G401 (cell line): ENCODE results near the gene HOXD10. TPM values are rescaled to one million over a fixed set of nuclear protein-coding genes. Genes with fewer than 3 reads are reported as not detected.
A peak's percentile ranks its signal among the peaks of the same experiment; 100 is the strongest.

ENCODE experiments used
- DNase-seq: peaks from one replicate; pipeline ENCODE4 v3.0.0-alpha.2; 2015; ENCODE audit warnings: low spot score
- in situ Hi-C: cut with HindIII; loops from 2 replicates; pipeline ENCODE4 v1.10.0; 2016; ENCODE audit warnings: low sequenced_read_pairs, mixed read lengths
- total RNA-seq: library from RNA; depleted of rRNA; stranded (reverse); fragments of >200 nt; shearing (Covaris generic); gene quantifications from 2 replicates; pipeline ENCODE4 v1.2.3, GENCODE V29; 2014

The HOXD10 gene
- total RNA-seq, 1 experiment from 2014 or later, result not detected

DNA sequence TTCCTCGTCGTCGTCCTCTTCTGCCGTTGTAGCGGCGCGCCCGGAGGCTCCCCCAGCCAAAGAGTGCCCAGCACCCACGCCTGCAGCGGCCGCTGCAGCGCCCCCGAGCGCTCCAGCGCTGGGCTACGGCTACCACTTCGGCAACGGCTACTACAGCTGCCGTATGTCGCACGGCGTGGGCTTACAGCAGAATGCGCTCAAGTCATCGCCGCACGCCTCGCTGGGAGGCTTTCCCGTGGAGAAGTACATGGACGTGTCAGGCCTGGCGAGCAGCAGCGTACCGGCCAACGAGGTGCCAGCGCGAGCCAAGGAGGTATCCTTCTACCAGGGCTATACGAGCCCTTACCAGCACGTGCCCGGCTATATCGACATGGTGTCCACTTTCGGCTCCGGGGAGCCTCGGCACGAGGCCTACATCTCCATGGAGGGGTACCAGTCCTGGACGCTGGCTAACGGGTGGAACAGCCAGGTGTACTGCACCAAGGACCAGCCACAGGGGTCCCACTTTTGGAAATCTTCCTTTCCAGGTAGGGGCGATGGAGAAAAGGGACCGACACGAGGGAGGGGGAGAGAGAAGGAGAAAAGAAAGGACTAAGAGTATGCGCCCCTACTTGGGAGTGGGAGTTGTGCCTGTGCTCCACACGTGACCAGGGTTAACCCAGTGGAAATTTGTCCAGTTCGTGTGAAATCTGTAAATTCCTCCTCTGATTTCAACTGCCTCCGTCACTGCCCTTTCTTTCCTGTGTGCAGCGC, 23.3 kb upstream of the HOXD10 start:
- in situ Hi-C loops, result no loop called here
- DNase-seq, result no peak

DNA sequence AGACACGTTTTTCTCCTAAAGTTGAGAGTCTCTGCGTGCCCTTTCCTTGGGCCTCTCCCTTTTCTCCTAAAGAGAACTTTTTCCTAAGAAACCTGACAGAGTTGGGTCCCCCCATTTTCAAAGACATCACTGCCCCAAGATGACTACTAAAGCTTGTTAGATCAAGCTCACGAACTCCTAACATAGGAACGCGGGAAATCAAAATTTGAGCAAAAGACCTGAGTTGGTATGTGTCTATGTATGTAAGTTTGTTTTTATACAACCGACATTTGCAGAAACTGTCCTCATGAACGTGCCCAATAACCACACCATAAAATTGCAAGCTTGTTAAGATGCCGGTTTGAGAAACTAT, 22.7 kb upstream of the HOXD10 start:
- no peak for DNase-seq
- in situ Hi-C loops, result no loop called here

DNA sequence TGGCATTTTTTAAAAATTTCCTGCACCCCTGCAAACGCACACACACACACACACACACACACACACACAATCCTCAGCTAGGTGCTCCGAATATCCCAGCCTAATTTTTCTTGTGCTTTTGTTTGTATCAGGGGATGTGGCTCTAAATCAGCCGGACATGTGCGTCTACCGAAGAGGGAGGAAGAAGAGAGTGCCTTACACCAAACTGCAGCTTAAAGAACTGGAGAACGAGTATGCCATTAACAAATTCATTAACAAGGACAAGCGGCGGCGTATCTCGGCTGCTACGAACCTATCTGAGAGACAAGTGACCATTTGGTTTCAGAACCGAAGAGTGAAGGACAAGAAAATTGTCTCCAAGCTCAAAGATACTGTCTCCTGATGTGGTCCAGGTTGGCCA, 22.2 kb upstream of the HOXD10 start:
- in situ Hi-C loops, result no loop called here
- no peak for DNase-seq

DNA sequence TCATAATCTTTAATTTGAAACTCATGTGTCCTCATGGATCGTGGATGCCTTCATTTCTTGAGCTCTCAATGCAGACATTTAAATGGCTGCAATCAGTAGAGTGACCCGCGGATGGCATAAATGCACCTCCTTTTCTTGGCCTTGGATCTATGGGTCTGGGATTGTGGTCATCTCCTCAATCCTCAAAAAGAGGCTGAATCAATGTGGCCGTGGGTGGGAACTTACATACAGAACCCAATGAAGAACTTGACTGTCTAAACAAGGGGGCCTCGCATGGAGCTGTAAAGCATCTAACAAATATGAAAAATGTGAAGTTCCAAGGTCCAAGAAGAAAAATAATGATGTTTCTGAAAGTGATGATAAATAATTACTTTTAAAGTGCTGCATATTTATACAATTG, 21.2 kb upstream of the HOXD10 start:
- no peak for DNase-seq
- in situ Hi-C loops, result no loop called here

DNA sequence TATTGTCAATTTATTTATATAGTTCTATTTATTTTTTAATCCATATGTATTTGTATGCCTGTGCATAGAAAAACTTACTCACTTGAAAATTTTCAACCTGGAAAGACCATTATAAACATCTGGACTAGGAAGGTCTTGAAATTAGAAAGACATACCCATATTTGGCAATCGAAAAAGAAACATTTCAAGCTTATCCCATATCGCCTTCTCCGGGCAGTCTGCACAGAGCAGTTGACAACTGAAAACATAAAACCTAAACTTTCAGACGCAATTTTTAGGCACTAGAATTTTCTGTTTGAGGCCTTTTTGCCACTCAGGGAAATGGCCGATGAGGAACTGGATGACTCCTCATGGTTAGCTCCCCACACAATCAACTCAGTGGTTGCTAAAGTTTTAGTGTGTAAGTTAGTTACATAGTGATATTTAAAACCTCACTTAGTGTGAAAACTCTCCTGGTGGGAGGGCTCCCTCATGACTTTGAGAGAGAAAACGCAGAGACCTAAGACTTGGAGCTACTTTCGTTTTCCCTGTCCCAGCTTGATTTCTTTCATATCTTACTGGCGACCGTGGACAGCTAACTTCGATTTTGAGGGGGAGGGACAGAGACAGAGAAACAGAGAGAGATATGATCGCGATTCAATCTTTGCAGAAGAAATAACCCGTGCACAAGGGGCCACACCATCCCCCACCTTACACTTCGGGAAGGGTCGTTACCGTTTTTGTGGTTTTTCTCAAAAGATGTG, 20.2 kb upstream of the HOXD10 start:
- in situ Hi-C loops, result no loop called here

DNA sequence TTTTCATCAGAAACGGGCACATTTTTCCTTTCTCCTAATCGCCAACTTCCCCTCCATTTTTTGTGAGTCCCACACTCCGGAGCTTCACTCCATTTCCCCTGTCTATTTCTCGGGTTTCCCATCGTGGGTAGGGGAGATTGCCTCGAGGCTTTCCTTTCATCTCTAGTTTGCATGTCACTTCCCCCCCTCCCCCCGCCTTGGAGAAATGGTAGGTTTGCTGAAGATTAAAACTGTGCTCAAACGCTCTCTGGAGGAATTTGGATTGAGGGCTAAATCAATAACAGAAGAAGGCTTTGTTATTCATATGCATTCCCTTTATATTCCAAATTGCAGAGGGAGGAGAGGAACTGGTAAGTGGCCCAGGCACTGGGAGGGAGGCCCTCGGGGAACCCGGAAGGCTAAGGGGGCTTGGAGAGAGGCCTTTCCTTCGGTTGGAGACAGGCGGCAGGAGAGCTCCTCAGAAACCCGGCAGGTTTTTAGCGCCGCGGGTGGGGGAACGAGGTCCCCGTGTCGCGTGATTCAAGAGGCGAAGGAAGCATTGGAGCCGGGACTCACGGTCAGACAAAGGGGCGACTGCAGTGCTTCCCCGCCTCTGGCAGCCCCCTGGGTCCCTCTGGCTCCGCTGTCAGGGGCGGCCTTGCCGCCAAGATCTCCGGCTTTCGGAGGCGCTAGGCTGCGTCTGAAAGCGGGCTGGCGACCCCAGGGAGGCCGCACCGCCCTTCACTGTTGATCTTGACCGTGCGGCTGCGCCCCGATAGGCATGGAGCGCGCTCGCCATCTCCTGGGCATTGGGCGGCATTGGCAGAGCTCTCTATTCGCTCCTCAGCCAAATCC, 19.4 kb upstream of the HOXD10 start:
- DNase-seq, result peak; percentile 49
- in situ Hi-C loops, result no loop called here

More for the DNA sequence above, 20.2 kb upstream of the HOXD10 start:
- DNase-seq, result no peak

DNA sequence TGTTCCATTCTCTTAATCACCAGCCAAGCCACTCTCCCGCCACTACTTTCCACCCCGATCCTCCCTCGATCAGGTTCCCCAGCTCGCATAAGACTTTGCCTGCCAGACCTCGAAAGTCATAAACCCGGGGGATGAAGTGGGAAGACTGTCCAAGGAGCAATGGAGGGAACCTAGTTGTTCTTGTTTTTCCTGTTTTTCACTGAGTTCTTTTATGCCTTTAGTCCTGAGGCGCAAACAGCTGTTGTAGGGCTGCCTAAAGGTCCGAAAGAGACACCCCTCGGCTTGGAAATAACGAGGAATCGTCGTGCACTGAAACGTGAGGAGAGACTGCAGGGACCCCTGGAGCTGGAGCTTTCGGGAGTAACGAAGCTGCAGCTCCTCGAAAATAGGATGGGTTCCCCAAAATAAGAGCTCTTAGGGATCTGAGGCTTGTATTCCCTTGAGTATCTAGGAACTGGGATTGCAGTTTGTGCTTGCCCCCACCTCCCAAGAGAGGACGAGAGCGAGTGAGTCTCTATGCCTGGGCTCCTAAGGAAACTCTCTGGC, 18.7 kb upstream of the HOXD10 start:
- in situ Hi-C loops, result no loop called here
- DNase-seq, result no peak

DNA sequence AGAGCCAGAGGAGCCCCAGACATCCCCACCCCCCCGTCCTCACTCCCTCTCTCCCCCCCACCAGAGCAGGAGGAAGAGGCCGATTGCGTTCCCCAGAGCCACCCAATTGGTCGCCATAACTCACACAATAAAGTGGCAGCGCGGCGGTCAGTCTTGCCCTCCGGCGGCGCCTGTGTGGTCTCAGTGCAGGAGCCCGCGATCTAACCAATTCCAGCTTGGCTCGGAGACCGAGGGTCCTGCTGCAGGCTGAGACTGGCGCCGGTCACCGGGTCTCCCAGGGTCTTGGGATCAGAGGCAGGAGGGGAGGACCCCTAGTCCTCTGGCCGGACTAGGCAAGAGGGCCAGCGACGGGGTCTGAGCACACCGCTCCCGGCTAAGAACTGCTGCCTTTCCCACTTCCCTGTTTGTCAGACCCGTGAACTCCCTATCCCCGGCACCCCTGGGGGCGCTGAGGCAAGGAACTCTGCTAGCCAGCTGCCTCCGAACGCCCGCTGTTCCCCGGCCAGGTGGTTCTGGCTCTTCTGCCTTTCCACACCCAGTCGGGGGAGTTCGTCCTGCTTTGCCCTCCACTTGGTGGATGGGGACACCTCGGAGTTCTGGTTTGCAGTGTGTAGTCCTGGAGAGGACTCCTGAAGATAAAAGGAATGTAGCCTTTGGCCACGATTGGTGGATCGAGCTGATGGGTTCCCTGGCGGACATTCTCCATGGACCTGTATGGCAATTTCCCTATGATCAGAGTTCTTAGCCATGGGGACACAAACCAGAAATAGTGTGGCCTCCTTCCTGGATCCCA, 18.0 kb upstream of the HOXD10 start:
- in situ Hi-C loops, result no loop called here
- no peak for DNase-seq

DNA sequence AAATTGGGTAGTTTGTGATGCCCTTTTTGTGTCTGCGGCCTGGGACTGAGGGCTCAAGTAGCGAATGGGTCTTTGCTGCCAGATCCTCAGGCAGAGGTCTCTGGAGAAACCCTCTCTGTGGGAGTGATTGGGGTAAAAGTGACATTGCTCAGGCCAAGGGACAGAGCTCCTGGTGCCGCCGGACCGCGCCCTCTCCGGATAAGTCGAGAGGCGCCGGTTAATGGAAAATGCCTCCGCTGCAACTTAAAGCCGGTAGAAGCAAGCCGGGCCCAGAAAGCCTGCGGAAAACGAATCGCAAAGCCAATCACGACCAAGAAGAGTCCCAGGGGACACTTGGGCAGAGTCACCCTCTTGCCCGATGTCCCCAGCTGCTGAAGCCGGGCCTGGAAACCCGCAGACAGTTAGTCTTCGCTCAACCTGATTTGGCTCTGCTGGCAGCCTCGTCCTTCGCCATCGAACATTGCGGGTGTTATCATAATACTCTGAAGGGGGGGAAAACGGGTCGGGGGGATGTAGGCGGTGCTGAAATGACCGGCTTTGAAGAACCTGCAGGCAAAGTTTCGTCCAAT, 17.3 kb upstream of the HOXD10 start:
- no peak for DNase-seq
- in situ Hi-C loops, result no loop called here

DNA sequence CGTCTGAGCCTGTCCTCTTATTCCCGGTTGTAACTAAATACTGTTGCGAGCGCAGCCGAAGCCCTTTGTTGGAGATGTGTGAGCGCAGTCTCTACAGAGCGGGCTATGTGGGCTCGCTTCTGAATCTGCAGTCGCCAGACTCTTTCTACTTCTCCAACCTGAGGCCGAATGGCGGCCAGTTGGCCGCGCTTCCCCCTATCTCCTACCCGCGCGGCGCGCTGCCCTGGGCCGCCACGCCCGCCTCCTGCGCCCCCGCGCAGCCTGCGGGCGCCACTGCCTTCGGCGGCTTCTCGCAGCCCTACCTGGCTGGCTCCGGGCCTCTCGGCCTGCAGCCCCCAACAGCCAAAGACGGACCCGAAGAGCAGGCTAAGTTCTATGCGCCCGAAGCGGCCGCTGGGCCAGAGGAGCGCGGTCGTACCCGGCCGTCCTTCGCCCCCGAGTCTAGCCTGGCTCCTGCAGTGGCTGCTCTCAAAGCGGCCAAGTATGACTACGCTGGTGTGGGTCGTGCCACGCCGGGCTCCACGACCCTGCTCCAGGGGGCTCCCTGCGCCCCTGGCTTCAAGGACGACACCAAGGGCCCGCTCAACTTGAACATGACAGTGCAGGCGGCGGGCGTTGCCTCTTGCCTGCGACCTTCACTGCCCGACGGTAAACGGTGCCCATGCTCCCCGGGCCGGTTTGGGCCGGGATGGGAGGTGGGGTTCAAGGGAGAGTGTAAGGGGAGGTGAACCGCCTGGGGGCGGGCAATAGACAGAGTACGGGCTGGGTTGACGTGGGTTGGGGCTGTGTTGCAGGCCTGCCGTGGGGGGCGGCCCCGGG, 16.6 kb upstream of the HOXD10 start, which contains the start of gene HOXD12:
Gene HOXD12 (plus strand): TSS at position 68 of the 819 bp plus-strand sequence. CDS start 7 bp downstream, at position 75.
- no peak for DNase-seq
- in situ Hi-C loops, result no loop called here

DNA sequence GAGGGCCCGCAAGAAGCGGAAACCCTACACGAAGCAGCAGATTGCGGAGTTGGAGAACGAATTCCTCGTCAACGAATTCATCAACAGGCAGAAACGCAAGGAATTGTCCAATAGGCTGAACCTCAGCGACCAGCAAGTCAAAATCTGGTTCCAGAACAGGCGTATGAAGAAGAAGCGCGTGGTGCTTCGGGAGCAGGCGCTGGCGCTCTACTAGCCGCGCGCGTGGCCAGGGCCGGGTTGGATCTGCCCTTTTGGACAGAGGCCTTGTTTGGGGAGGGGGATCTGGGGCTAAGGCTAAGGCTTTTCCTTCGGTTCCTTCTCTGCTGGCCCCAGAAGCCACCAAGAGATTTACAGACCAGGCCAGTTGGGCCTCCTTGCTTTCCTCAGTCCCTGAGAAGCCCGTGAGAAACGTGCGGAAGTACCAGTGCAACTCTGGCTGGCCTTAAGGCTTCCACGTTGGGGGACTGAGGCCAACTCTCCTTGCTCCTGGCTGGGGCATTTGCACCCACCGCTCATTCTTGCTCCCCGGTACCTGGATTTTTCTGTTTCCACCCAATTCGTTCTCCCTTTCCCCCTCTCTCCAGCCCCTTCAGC, 15.9 kb upstream of the HOXD10 start:
- no peak for DNase-seq

DNA sequence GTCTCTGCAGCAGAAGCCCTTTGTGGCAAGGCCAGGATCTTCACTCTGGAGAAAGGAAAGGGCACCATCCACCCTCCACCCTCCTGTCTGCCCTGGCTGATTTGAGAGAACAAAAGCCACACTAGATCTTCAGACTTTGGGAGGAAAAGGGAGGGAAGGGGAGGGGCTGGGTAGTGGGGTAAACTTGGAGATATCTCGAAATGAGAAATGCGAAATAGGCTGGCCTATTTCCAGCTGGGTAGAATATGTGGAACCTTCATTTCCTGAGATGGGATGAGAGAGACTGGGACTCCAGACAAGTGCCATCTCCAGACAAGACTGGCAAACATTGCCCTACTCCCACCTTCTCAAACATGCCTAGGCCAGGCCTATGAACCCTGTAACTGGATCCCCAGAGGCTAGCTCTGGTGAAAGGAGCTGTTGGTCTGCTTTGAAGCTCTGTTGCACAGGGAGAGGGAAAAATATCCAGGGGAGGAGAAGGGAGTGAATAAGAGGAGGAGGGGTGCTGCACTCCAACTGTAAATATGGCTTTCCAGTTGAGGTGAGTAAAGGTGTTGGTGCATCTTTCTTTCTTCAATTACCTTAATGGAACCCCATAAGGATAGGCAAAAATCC, 15.3 kb upstream of the HOXD10 start:
- in situ Hi-C loops, result no loop called here
- DNase-seq, result no peak

More for the DNA sequence above, 15.9 kb upstream of the HOXD10 start:
- in situ Hi-C loops, result no loop called here

DNA sequence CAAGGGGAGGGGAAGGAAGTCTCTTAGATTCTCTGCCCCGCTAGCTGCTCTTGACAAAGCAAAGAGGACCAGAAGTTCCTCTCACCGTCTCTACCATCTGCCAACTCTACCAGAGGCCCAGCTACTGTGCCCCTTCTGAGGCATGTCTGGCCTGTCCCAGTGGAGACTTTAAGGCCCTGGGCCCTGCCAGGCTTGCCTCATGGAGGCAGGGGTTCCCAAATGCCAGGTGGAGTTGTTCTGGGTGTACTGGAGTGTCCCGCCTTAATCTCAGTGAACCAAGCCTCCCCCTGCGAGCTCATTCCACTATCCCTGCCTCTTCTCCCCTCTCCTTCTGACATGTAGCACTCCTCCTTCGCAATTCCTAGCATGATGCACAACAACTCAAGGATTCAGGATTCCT, 14.7 kb upstream of the HOXD10 start:
- no peak for DNase-seq
- in situ Hi-C loops, result no loop called here

DNA sequence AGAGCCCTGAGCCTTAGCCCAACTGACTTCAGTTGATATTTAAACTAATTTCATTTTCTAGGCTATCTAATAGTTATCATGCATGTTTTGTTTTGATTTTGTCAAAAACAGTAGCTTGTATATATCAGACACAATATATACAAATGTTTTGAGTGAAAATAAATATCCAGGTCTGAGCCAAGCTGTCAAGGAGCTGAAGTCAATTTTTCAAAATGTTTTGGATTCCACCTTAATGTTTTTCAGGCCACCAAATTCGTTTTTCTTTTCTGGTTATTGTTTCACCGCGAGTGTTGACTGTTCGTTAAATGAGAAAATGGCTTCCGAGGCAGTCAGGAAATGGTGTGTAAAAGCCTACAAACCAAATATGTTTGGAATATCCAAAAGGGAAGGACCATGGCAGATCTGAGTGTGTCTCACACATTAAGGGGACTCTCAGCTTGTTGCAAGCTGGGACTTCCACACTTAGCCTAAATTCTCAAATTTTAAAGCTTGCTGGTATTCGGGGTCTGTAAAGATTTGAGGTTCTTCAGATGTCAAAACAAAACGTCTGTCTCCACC, 14.2 kb upstream of the HOXD10 start:
- in situ Hi-C loops, result no loop called here

DNA sequence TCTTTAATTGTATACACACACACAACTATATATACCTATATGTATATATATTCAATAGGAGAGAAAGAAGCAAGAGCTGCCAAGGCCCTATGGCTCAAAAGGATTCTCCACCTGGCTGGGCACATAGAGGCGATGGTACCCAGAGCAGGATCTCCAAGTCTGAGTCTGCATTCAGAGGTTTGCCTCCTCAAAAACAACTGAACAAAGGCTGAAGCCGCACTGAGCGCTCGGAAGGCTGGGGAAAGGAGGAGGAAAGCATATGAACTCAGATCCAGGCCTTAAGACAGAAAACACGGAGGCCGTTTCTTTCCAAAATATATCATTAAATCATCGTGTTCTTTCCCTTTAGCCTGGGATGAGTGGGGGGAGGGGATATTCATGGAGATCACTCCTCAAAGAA, 13.4 kb upstream of the HOXD10 start:
- DNase-seq, result no peak
- in situ Hi-C loops, result no loop called here

More for the DNA sequence above, 14.2 kb upstream of the HOXD10 start:
- no peak for DNase-seq

DNA sequence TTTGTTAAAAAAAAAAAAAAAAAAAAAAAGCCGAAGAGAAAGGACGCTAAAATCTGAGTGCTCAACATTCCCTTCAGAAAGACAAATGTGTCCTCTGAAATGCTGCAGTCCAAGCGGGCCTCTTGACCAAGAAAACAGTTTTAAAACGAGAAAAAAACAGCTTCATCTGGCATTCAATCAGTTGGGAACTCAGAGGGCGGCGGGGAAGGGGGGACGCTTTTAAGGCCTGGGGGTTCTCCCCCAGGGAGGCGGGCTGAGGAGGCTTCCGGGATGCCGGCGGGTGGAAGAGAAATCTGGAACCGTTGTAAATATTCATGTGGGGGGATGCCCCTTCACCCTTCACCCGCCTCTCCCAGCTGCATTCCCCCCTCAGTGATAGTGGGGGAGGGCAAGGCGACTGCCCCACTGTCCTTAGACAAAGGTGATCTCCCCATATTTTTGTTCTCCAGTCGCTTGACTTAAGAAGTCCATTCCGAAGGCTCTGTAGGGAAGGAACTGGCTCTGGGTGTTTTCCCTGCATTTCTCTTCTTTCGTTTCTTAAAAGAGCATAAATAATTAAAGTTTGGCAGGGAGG, 12.7 kb upstream of the HOXD10 start:
- in situ Hi-C loops, result no loop called here
- no peak for DNase-seq
